Tibial nerve (tissue), 4 donors: Measurements from ENCODE around the gene STAT3.

Source experiments
- EP300 ChIP-seq, 2 donors: sonication (generic); formaldehyde crosslinking; IDR thresholded peaks; one replicate each; pipeline ENCODE4 v1.6.1; 2017; ENCODE audit warnings: antibody characterized with exemption in 2 of 2, mild to moderate bottlenecking in 1 of 2
- POLR2A ChIP-seq, 2 donors: fragments of 450-650 bp; IDR thresholded peaks; one replicate each; pipeline ENCODE4 v1.6.1; 2017; ENCODE audit warnings: antibody characterized with exemption in 2 of 2, mild to moderate bottlenecking in 2 of 2, moderate library complexity in 2 of 2
- TF ChIP-seq, protein P1 (sequence below), 5 experiments: fragments of 200-600 bp in 3 of 5; fragments of 450-650 bp in 2 of 5; sonication (generic) in 3 of 5; IDR thresholded peaks; one replicate each; pipeline ENCODE4 v1.5.1; 2016 to 2019; ENCODE audit warnings: antibody characterized with exemption in 5 of 5, mild to moderate bottlenecking in 3 of 5, moderate library complexity in 2 of 5

DNA sequence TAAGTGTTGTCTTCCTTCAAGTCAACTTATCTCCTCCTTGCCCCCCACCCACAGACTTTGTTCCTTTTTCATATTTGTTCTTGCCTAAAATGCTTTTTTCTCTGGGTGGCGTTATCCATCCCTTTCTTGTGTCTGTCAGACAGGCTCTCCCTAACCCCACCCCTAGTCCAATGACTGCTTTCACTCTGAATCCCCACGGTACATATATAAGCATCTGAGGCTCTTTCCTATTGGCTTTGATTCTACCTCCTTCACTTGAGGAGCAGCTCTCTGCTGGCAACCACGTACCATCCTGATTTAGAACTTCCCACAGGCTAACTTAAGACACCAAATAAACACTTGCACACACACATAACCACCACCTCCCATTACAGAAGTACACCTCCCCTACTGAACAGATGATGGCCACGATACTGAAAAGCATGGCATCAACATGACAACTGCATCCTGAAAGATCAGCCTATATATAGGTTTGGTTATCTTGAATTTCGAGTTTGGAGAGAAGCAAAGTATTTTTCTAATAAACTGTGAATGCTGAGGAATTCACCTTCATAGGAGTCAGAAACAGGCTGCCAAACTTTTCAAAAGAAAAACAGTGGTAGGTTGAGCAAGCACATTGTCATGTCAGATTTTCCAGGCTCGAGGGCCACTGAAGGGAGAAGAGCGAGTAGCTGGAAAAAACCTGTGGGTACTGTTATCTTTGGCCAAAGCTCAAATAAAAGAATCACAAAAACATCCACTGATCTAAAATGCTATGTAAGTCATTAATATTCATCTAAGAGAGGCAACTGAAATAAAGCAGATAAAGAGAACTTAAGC, 24.3 kb downstream of the STAT3 start:
- TF ChIP-seq POLR2A (IDR thresholded peaks at IDR 0.05) (no peak), EP300 (IDR thresholded peaks at IDR 0.05) (peak in 1 of 2 donors; percentile 18)
- TF ChIP-seq, protein P1, sequence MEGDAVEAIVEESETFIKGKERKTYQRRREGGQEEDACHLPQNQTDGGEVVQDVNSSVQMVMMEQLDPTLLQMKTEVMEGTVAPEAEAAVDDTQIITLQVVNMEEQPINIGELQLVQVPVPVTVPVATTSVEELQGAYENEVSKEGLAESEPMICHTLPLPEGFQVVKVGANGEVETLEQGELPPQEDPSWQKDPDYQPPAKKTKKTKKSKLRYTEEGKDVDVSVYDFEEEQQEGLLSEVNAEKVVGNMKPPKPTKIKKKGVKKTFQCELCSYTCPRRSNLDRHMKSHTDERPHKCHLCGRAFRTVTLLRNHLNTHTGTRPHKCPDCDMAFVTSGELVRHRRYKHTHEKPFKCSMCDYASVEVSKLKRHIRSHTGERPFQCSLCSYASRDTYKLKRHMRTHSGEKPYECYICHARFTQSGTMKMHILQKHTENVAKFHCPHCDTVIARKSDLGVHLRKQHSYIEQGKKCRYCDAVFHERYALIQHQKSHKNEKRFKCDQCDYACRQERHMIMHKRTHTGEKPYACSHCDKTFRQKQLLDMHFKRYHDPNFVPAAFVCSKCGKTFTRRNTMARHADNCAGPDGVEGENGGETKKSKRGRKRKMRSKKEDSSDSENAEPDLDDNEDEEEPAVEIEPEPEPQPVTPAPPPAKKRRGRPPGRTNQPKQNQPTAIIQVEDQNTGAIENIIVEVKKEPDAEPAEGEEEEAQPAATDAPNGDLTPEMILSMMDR (IDR thresholded peaks at IDR 0.05), result no peak
